VCaP (cell line): ENCODE data around the gene NXN.
"Not testable (repeated sequence)": the region's sequence is repeated elsewhere in the genome, so short reads cannot be mapped to it uniquely, and the experiment has no call there.

ENCODE experiments used
- H3K27ac ChIP-seq: fragments of 450-650 bp; 2 replicates; pipeline ENCODE4 v1.5.1; 2017
- CTCF ChIP-seq: fragments of 450-650 bp; conservative IDR thresholded peaks from 2 replicates; pipeline ENCODE4 v1.5.1; 2017; ENCODE audit warnings: mild to moderate bottlenecking, moderate library complexity

The NXN gene

GRCh38 chr17:807523-808294 lies 171.9 kb downstream of the NXN start:
- no peak overlapping the region for H3K27ac ChIP-seq
- TF ChIP-seq CTCF = no peak

DNA sequence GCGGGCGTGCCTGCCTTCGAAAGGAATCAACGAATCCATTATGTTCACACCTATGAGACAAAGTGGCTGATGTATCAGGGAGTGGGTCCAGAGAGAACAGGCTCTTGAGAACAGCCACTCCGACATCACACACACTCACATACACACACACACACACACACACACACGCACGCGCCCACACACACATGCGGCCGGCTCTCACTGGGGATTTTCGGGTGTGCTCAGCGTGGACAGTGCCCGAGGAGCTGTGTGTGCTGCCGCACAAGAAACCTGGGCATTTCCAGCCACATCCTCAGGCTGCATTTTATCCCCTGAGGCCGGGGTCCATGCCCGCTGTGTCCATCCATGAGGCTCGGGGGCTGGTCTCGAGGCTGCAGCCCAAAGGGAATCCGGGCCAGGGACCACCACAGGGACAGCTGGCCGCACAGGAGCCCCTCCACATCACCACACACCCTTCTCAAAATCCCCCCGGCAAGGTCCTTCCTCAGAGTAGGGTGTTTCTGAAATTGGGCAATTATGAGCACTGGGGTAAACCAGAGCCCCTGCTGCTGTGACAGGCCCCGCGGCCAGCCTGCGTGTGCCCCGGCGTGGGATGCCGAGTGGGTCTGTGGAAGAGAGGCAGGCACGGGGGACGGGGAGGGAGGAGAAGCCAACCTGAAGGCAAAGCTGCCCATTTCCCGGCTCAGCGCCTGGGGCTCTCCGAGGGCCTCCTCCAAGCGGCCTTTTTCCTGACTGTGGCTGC lies 172.6 kb downstream of the NXN start:
- H3K27ac ChIP-seq = no peak overlapping the region
- no peak for TF ChIP-seq CTCF

DNA sequence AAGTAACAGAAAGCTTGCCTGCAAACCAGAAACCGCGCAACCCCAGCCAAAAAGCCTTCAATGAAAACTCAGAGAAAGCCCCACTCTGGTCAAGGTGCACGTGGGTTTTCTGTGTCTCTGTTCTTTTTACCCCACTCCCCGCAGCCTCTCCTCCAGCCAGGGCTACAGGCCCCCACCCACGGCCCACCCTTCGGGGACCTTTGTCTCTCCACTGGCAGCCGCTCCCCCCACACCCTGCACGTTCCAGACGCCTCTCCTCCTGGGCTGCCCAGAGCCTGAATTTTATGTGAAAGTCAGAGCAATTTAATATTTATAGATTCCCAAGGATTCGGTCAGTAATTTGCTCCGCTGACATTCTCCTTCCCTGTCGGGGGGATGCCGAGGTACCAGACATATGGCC lies 173.2 kb downstream of the NXN start:
- no peak for TF ChIP-seq CTCF
- H3K27ac ChIP-seq = no peak overlapping the region

GRCh38 chr17:805886-806285 lies 173.7 kb downstream of the NXN start:
- H3K27ac ChIP-seq = not testable (repeated sequence)

DNA sequence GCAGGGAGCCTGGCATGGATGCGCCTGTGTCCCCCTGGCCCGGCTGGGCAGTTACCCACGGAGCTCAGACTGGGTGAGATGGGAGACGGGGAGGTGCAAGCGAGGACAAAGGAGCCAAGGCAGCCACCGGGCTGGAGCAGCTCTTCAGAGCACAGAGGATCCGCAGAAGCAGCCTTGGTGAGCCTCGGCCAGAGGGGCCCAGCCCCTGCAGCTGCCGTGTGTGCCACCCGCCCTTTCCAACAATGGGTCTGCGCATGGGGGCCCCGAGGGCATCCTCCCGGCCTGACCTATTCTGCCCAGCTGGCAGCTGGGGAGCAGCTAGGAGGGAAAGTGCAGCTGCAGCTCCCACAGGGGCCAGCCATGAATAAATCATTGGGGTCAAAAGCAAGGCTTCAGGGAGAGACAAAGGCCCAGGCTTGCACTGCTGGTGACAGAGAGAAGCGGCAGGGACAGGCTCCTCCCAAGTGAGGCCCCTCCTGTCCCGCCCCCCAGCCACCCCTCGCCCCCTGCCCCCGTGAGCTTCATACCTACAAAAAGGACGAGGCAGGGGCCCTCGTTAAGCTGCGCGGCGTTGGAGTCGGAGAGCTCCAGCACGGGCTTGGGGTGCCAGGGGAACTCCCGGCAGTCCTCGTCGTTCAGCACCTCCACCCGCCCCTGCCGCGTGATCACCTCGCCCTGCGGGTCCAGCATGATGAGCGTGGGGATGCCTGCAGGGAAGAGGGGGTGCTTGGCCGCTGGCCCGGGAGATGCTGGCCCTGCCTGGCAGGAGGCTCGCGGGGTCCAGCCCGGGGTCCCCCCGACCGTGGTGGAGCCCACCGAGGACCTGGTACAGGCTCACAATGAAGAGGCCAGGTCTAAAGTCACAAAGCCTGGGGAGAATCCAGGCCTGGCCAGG lies 174.8 kb downstream of the NXN start:
- no peak for TF ChIP-seq CTCF
- no peak overlapping the region for H3K27ac ChIP-seq

DNA sequence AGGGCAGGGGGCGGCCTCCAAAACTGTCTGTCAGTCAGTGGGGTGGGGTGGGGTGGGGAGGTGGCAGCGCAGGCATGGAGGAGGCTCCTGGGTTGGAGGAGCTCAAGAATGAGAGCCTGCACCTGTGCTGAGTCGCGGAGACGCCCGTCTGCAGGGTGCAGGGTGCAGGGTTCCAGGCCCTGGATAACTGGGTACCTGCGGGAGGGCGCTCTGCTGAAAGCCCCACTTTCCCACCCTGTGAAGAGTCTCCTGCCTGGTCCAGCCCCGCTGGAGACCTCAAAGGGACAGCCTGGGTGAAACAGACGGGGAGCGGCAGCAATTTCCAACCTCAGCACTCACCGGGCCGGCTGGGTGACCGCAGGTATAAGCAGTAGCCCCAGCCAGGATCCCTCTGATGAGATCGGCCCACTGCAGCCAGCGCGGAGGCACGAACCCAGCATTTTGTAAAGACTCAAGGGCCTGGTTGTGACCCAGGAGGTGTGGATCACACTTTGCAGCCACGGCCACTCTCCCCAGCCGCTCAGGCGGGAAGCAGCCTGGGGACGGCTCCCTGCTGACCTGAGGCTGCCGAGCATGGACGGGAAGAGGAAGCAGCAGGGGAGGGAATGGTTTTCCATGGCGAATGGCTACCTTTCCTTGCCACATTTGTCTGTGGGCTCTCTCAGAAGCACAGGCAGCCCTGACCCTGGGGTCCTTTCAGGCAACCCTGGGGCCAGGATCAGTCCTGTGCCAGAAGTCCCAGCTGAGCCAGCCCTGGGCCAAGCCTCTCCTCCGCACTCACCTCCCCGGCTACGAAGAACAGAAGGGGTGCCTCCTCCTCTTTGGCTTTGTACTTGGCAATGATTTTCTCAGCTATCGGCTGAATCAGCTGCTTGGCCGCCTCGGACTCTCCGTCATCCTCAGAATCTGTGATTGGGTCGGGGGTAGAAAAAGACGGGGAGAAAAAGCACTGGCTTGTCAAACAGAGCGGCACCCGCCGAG lies 176.4 kb downstream of the NXN start:
- no peak for TF ChIP-seq CTCF
- H3K27ac ChIP-seq = no peak overlapping the region; the same call in 1 of the 2 replicates

GRCh38 chr17:802481-802880 lies 177.1 kb downstream of the NXN start:
- H3K27ac ChIP-seq = peak overlapping the region; percentile 41; the same call in 1 of the 2 replicates
- no peak for TF ChIP-seq CTCF
